NCI-H2196 (cell line): Measurements from ENCODE around the gene PNMA6E.
"Not testable (repeated sequence)": the region's sequence is repeated elsewhere in the genome, so short reads cannot be mapped to it uniquely, and the experiment has no call there.

Source experiments
- DNase-seq: peaks from one replicate; lab custom pipeline; 2025; ENCODE audit not compliant: unreplicated experiment; lab: John Stamatoyannopoulos, UW

PNMA6E gene

DNA sequence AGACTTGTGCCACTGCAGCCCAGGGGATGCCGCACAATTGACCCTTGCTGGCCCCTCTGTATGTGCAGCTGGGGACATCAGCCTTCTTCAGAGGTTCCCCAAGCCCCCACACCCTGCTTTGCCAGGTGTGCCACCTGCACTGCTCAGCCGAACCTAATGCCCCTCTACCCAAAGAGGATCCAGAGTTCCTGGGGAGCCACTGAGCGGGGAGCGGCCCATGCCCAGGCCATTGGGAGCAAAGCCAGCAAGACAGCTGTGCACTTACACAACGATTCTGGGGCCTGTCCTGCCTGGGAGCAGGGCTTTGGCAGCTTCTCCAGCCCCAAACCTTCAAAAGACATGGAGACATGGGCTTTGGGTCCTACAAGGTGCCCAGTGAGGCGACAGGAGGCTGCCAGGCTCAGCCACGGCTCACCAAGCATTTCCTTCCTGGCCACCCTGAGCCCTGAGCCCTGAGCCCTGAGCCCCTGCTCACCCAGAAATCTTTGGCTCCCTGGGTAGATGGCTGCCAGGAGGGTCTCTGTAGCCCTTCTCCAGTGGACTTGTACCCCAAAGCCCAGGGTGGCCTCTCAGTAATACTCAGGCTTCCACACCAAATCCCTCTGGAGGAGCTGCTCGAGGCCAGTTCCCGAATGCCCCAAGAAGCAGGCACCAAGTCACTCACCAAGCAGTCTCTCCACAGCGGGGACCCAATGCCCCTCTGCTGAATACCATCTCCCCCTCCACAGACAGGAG is 13.0 kb downstream of the PNMA6E start:
- no peak for DNase-seq

DNA sequence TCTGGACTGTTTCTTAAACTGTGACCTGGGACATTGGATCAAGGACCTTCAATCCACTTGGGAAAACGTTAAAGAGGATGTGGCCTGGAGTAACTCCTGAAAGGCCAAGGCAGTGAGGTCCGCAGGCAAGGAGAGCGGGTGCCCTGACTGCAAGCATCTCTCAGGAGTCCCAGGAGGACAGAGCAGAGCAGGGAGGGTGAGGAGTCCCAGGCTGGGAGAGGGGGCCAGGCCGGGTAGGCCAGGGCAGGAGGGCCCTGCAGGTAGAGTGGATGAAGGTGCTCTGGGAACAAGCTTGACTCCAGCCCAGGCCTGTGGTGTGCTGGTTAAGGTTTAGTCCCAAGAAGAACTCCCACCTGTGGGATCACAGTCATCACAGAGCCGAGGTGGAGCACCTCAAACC is 13.8 kb downstream of the PNMA6E start:
- no peak for DNase-seq

DNA sequence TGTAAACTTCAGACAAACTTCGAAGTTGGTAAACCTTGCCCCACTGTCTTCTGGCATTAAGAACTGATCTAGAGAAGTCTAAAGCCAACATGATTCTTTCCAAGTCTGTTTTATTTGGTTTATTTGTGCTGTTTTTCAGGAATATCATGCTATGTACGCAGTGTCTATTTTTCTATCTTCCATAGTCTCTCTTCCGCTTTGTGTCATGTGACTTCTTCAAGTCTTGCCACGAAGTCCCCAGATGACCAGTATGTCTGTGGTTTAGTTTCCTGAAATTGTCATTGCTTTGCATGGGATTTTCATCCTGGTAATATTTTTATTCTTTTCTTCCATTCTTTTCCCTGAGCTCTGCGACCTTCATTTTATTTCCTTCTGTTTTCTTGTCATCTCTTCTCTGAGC is 15.1 kb downstream of the PNMA6E start:
- DNase-seq, result no peak

- not testable (repeated sequence) for DNase-seq
Measured at GRCh38 chrX:153384973-153385372, 16.2 kb downstream of the PNMA6E start.

DNA sequence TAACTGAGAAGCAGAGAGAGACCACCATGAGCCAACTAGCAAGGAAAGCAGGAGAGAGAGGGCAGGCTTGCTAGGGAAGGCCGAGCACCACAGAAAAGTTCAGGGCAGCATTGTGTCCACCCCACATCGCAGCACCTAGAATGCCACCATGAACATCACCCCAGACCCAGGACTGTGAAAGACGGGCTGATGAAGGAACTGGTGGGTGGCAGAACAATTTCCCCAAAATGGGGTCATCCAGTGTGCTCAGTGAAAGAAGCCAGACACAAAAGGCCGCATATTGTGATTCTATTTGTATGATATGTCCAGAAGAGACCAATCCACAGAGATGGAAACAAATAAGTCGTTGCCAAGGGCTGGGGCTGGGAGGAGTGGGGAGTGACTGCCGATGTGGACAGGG is 16.8 kb downstream of the PNMA6E start:
- no peak for DNase-seq

GRCh38 chrX:153382563-153383482 is 18.3 kb downstream of the PNMA6E start:
- no peak for DNase-seq

DNA sequence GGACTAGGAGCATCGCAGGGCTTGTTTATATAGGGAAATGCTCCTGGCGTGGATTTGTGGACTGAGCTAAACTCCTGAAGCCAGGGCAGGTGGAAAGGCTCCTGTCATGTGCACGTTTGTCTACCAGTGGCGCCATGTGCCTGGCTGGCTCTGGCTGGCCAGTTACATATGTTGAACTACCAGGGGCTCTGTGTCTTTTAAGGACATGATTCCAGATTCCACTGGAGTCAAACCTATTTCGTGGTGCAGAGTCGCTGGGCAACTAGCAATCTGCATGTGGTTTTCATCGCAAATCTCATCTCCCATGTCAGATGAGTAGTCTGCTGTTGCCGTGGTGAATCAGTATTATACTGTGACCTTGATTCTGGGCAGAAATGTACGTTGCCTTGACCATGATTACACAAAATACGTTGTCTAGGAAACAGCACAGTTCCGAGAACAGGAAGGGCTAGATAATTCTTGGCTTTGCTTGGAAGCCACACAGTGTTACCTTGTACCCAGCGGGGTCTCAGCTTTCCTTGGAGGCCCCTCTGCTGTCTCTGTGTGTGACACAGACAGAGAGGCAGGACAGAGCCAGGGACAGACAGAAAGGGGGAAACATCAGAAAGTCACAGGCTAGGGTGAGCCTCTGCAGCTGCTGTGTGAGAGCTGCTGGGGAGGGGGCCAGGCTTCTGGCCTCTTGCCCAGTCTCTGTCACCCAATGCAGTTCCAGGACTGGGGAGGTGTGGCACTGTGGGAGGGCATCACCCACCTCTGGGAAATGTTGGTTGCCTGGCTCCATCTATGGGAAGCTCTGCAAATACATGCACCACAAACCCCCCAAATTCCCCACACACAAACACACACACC is 19.2 kb downstream of the PNMA6E start:
- peak; percentile 66 for DNase-seq

DNA sequence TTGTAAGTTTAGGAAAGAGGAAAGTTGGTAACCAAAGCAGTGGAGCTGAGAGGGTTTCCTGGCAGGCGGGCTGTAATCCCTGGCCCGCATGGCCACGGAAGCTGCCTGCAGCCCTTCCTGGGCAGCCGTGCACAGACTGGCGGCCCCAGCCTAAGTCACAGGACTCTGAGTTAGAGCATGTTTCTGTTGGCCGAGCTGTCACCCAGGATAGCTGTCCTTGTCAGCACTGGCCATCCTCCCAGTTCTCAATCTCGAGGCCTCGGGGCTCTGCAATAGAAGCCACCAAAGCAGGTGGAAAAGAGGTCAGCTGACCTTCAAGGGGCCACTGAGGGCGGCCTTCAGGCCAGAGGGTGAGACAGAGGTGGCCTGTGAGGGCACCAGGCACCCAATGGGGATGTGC is 20.5 kb downstream of the PNMA6E start:
- no peak for DNase-seq

DNA sequence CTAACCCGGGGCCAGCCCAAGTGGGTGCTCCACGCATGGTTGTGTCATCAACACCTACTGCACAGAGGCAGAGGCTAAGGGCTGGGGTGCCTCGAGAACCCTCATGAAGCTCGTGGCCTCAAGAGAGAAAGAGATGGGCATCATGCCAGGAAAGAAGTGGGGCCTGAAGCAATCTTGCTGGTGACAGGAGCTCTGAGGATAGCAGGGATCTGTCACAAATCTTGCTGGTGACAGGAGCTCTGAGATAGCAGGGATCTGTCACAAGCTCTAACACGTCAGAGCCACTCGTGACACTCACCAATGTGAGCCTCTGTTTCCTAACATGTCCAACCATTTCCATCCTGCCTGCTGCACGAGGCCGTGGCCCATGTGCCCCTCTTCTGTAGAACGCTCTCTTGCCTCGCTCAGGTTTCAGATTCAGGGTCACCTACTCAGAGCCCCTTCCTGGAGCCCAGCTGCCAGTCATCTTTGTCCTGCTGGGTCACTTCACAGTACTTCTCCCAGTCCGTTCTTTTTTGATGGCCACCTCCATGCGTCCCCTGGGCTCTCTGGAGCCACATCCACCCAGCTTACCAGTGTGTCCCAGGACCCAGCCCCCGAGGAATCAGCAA is 21.1 kb downstream of the PNMA6E start:
- no peak for DNase-seq

GRCh38 chrX:153379508-153379907 is 21.6 kb downstream of the PNMA6E start:
- DNase-seq, result no peak

DNA sequence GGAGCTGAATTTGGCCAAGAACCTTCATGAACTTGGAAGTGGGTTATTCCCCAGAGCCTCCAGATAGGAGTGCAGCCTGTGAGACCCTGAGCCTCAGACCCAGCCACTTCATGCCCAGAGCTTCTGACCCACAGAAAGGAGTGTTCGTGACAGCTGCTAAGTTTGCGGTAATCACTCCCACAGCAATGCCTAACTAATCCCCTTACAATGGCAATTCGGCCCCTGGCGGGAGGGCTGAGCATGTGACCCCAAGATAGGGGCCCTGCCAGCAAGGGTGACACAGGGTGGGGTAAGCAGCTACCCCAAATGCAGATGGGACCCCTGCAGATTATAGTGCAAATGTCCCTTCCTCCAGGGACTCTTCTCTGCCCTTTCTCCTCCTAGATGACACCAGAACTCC is 22.5 kb downstream of the PNMA6E start:
- DNase-seq, result no peak

GRCh38 chrX:153377727-153378126 is 23.4 kb downstream of the PNMA6E start:
- DNase-seq, result no peak

- no peak for DNase-seq
Measured at GRCh38 chrX:153375571-153375970, 25.6 kb downstream of the PNMA6E start.

DNA sequence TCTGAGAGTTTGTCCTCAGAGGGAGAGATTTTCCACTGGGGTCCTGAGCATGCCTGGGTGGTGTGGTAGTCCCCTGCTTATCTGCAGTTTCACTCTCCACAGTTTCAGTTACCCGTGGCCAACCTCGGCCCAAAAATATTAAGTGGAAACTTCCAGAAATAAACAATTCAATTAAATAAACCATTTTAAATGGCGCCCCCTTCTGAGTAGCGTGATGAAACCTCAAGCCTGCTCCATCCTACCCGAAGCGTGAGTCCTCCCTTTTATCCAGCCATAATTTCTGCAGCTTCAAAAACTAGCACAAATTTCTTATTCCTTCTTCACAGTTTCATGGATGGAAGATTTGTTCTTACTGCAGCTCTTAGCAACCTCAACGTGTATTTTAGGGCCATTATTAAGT is 26.7 kb downstream of the PNMA6E start:
- DNase-seq, result no peak

DNA sequence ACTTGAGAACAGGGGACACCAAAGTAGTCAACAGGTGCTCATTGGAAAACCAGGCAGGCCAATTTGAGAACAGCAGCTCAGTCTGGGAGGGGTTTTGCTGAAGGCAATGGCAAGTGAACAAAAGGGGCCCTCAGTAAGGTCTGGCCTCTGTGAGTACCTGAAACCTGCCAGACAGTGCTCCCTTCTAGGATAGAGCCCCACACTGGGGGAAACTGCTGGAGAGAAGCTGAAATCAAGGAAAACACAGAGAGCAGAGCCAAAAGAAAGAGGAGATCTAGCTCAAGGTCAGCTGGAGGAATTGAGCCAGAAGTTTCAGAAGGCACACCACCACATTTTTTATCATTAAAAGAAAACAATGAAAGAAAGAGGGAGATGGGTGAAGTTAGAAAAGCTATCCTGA is 28.2 kb downstream of the PNMA6E start:
- DNase-seq, result no peak

- DNase-seq, result no peak
Measured at GRCh38 chrX:153371256-153371655, 29.9 kb downstream of the PNMA6E start.

DNA sequence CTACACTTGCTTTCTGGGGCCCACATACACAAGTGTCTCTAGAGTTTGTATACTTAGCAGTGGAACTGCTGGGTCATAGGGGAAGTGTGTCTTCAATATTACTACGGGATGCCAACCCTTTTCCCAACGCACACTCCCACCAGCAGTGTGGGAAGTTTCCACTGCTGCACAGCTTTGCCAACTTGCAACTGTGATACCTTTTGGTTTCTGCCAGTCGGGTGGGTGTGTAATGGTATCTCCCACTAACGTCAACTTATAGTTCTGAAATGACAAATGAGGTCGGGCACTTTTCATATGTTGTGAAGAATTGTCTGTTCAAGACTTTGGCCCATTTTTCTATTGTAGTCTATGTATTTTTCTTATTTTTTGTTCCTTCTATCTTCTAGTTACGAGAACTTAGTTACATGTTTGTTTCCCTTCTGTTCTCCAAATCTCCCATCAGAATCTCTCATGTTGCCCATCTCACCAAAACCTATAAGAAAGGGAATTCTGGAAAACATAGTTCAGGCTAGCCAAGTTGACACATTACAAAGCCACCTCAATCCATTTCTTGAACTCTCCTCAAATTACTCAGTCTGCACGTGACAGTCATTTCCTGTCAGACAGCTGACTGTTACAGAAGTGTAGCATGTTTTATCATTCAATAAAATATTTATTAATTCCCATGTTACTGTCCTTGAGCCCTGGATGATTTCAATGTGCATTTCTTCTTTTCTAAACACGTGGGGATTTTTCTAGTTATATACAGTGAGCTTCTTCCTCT is 30.7 kb downstream of the PNMA6E start:
- no peak for DNase-seq

DNA sequence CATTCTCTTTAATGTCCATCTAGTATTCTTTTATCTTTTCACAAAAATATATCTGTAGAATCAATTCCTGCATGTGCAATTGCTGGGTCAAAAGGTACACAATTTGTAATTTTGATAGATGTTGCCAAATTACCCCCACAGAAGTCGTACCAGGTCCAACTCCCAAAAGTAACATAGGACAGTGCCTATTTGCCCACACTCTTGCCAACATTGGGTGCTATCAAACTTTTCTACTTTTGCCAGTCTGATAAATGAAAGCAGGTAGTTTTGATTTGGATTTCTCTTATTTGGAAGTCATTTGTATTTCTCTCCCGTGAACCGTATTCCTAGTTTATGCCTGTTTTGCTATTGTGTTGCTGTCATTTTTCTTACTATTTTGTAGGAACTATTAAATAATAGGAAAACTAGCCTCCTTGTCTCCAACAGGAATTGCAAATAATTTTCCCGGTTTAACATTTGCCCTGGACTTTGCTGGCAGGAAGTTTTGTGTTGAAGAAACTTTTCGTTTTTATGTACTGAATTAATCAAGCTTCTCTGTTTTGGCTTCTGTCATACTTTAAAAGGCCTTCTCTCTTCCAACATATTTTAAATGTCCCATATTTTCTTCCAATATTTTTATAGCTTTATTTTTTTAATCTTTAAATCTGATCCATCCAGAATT is 34.1 kb downstream of the PNMA6E start:
- DNase-seq, result no peak

- DNase-seq, result no peak
Measured at GRCh38 chrX:153366119-153366518, 35.0 kb downstream of the PNMA6E start.

- DNase-seq, result no peak
Measured at GRCh38 chrX:153365670-153366069, 35.5 kb downstream of the PNMA6E start.
